AG09319 (cell line): ENCODE results near the gene HSD17B12.
"Not testable (repeated sequence)": the region's sequence is repeated elsewhere in the genome, so short reads cannot be mapped to it uniquely, and the experiment has no call there.

Experiments
- DNase-seq: peaks from one replicate; pipeline ENCODE4 v3.0.0-alpha.2; 2010; ENCODE audit warnings: low read depth; ENCODE audit errors: extremely low read depth
- CTCF ChIP-seq: IDR thresholded peaks from 2 replicates; pipeline ENCODE4 v1.5.1; 2011; ENCODE audit warnings: low read depth, mild to moderate bottlenecking, inconsistent platforms, low read length, moderate library complexity

HSD17B12 gene

GRCh38 chr11:43644621-43645299 lies 35.8 kb upstream of the HSD17B12 start:
- DNase-seq = no peak
- TF ChIP-seq CTCF = no peak

- no peak for TF ChIP-seq CTCF
- no peak for DNase-seq
These were observed 33.8 kb upstream of the HSD17B12 start for GRCh38 chr11:43646767-43647166.

- DNase-seq = no peak
- no peak for TF ChIP-seq CTCF
These were observed 31.6 kb upstream of the HSD17B12 start for GRCh38 chr11:43648888-43649287.

- no peak for DNase-seq
- TF ChIP-seq CTCF = no peak
These were observed 31.0 kb upstream of the HSD17B12 start for GRCh38 chr11:43649501-43649900.

GRCh38 chr11:43649921-43650320 lies 30.6 kb upstream of the HSD17B12 start:
- TF ChIP-seq CTCF = no peak
- DNase-seq = no peak

- not testable (repeated sequence) for DNase-seq
These were observed 17.5 kb upstream of the HSD17B12 start for GRCh38 chr11:43663018-43663417.

GRCh38 chr11:43664295-43664694 lies 16.2 kb upstream of the HSD17B12 start:
- no peak for DNase-seq
- no peak for TF ChIP-seq CTCF

GRCh38 chr11:43671284-43671683 lies 9.3 kb upstream of the HSD17B12 start:
- DNase-seq = not testable (repeated sequence)

- TF ChIP-seq CTCF = no peak
- DNase-seq = no peak
These were observed 6.0 kb upstream of the HSD17B12 start for GRCh38 chr11:43674560-43674959.
